Chondrocyte (in vitro differentiated cells): ENCODE results near the gene GRID2. TPM values are rescaled to one million over a fixed set of nuclear protein-coding genes. Genes with fewer than 3 reads are reported as not detected.

Experiments used
- DNase-seq: peaks from one replicate; pipeline ENCODE4 v3.0.0; 2021; ENCODE audit warnings: mixed read lengths, low spot score
- H3K27ac Mint-ChIP-seq: one replicate; pipeline ENCODE4 v1.8.0; 2021; ENCODE audit warnings: mild to moderate bottlenecking, moderate library complexity, mixed read lengths; ENCODE audit not compliant: unreplicated experiment
- H3K27me3 Mint-ChIP-seq: 2 replicates; pipeline ENCODE4 v1.8.0; 2021; ENCODE audit warnings: low read depth, mixed read lengths
- H3K36me3 Mint-ChIP-seq: 2 replicates; pipeline ENCODE4 v1.8.0; 2021; ENCODE audit warnings: low read depth, mixed read lengths
- H3K4me1 Mint-ChIP-seq: 2 replicates; pipeline ENCODE4 v1.8.0; 2021; ENCODE audit warnings: low read depth, mild to moderate bottlenecking, mixed read lengths
- H3K4me3 Mint-ChIP-seq: one replicate; pipeline ENCODE4 v1.8.0; 2021; ENCODE audit warnings: mild to moderate bottlenecking, moderate library complexity, mixed read lengths; ENCODE audit not compliant: unreplicated experiment
- H3K9me3 Mint-ChIP-seq: 2 replicates; pipeline ENCODE4 v1.8.0; 2021; ENCODE audit warnings: low read depth, mixed read lengths
- CTCF ChIP-seq: fragments of 200-600 bp; sonication (generic); IDR thresholded peaks from 2 replicates; pipeline ENCODE4 v1.5.0; 2021; ENCODE audit warnings: antibody characterized with exemption, mild to moderate bottlenecking, moderate library complexity
- total RNA-seq: library from RNA; stranded (reverse); gene quantifications from 3 replicates; pipeline ENCODE4 v1.2.1, GENCODE V29; 2021

GRID2 gene
- total RNA-seq, 1 donor from 2014 or later = not detected

- no peaks in the 10 kb centered on the region for H3K36me3 Mint-ChIP-seq
- no peak for DNase-seq
- TF ChIP-seq CTCF = no peak
- no peak overlapping the region for H3K27ac Mint-ChIP-seq
- H3K9me3 Mint-ChIP-seq = no peaks in the 10 kb centered on the region
- no peaks in the 10 kb centered on the region for H3K27me3 Mint-ChIP-seq
- H3K4me3 Mint-ChIP-seq = no peak overlapping the region
- no peaks in the 10 kb centered on the region for H3K4me1 Mint-ChIP-seq
Observed at GRCh38 chr4:93144644-93145043, 840.9 kb downstream of the GRID2 start.

- DNase-seq = no peak
- no peaks in the 10 kb centered on the region for H3K4me1 Mint-ChIP-seq
- H3K27me3 Mint-ChIP-seq = no peaks in the 10 kb centered on the region
- no peak for TF ChIP-seq CTCF
- H3K27ac Mint-ChIP-seq = no peak overlapping the region
- H3K36me3 Mint-ChIP-seq = no peaks in the 10 kb centered on the region
- no peak overlapping the region for H3K4me3 Mint-ChIP-seq
- no peaks in the 10 kb centered on the region for H3K9me3 Mint-ChIP-seq
Observed at GRCh38 chr4:93147524-93148212, 843.9 kb downstream of the GRID2 start.

DNA sequence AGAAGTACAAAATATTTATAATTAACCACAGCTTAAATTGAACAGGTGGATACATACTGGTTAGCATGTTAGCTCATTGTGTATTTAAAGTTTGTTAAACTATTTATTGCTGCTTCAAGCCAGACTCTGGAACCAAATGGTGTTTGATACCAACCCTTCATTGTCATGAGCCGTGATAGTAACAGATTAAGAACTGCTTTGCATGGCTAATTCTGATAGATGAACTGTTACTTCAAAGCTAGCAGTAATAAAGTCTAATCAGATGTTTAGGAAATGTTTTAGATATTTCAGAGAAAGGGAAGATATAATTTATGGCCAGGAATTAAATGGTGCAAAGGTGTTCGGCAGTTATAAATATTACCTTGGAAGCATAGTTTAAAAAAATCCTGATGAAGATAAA is 848.7 kb downstream of the GRID2 start:
- Mint-ChIP-seq H3K36me3 (no peaks in the 10 kb centered on the region), H3K4me3 (no peak overlapping the region)

GRCh38 chr4:93157986-93158385 is 854.2 kb downstream of the GRID2 start:
- no peak for DNase-seq
- TF ChIP-seq CTCF = peak; percentile 56
- H3K27ac Mint-ChIP-seq = no peak overlapping the region
- H3K36me3 Mint-ChIP-seq = no peaks in the 10 kb centered on the region
- H3K27me3 Mint-ChIP-seq = peaks cover 36% of the 10 kb centered on the region
- no peaks in the 10 kb centered on the region for H3K9me3 Mint-ChIP-seq
- no peak overlapping the region for H3K4me3 Mint-ChIP-seq
- no peaks in the 10 kb centered on the region for H3K4me1 Mint-ChIP-seq

More for the DNA sequence above, 848.7 kb downstream of the GRID2 start:
- Mint-ChIP-seq H3K9me3 (no peaks in the 10 kb centered on the region), H3K4me1 (no peaks in the 10 kb centered on the region), H3K27ac (no peak overlapping the region), H3K27me3 (peaks cover 21% of the 10 kb centered on the region)
- TF ChIP-seq CTCF = no peak
- no peak for DNase-seq

GRCh38 chr4:93168053-93168452 is 864.3 kb downstream of the GRID2 start:
- no peak for TF ChIP-seq CTCF
- Mint-ChIP-seq H3K27me3 (peaks cover 22% of the 10 kb centered on the region), H3K4me3 (no peak overlapping the region), H3K4me1 (no peaks in the 10 kb centered on the region), H3K27ac (no peak overlapping the region), H3K9me3 (no peaks in the 10 kb centered on the region), H3K36me3 (no peaks in the 10 kb centered on the region)
- no peak for DNase-seq
